ENCODE data around the gene CADM2.

The CADM2 gene

DNA sequence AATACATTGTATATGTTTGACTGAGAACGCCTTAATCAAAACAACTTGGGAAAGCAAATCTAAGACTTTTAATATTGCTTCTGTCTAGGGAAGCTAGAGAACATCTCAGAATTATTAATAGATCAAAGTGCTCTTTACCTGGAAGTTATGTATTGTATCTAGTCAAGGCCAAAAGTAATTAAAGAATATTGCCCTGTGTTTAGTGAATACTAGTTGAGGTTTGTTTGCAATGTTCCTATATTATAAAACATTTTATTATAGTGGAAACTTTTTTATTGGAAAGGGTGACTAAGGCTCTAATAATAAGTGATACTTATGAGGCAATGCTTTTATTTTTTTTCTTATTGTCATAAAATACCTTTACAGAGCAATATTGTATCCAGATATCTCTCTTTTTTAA lies 118.2 kb downstream of the CADM2 start:
- in situ Hi-C loops (cut with HindIII; ENCODE audit: low sequenced_read_pairs): no loop called here
- TF ChIP-seq, protein P1, sequence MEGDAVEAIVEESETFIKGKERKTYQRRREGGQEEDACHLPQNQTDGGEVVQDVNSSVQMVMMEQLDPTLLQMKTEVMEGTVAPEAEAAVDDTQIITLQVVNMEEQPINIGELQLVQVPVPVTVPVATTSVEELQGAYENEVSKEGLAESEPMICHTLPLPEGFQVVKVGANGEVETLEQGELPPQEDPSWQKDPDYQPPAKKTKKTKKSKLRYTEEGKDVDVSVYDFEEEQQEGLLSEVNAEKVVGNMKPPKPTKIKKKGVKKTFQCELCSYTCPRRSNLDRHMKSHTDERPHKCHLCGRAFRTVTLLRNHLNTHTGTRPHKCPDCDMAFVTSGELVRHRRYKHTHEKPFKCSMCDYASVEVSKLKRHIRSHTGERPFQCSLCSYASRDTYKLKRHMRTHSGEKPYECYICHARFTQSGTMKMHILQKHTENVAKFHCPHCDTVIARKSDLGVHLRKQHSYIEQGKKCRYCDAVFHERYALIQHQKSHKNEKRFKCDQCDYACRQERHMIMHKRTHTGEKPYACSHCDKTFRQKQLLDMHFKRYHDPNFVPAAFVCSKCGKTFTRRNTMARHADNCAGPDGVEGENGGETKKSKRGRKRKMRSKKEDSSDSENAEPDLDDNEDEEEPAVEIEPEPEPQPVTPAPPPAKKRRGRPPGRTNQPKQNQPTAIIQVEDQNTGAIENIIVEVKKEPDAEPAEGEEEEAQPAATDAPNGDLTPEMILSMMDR (IDR thresholded peaks at IDR 0.05; ENCODE audit: low read depth, low read length, missing control alignments): no peak
- no peak for DNase-seq (ENCODE audit: low read depth)
- H3K4me3 ChIP-seq (ENCODE audit: low read depth, low read length): no peak overlapping the region

DNA sequence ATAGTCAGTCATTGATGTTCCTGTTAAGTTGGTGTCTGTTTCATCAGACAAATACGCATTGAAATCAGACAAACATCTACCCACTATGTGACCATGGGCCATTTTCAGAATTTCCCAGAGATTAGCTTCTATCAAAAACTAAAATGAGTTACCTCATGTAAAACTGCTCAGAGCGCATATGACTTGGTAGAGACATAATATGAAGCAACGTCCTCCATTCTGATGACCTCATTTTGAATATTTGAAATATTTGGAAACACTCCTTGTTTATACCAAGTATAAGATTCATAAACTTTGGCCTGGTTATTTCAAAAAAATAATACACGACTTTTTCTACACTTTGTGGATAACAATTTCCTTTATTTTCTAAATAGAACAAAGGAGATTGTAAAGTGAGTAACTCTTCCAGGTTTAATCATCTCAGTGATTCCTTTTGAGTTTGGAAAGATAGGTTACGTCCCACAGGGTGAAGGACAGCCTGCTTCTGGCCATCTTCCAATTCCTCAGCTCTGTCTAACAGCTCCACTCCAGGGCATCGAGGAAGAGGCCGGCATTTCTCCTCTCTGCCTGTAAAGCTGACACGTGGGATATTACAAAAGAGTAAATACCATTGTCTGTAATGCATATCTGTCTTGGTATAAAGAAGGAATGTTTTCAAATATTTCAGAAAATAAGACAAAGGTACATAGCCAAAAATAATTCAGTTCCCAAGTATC lies 122.6 kb downstream of the CADM2 start:
- in situ Hi-C loops (cut with HindIII; ENCODE audit: low sequenced_read_pairs): no loop called here
- peak; percentile 4 for DNase-seq (ENCODE audit: low read depth)
- H3K4me3 ChIP-seq (ENCODE audit: low read depth, low read length): no peak overlapping the region
- TF ChIP-seq, protein P1 (IDR thresholded peaks at IDR 0.05; ENCODE audit: low read depth, low read length, missing control alignments): no peak

DNA sequence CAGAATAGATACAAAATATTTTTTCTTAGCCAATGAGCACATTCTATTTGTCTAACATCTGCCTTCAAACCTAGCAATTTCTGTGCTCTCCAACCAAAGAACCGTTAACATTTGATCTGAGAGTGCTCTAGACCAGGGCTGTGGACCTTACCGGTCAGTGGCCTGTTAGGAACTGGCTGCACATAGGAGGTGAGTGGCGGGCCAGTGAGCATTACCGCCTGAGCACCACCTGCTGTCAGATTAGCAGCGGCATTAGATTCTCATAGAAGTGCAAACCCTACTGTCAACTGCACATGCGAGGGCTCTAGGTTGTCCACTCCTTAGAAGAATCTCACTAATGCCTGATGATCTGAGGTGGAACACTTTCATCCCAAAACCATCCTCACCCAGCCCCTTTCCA lies 131.7 kb downstream of the CADM2 start:
- in situ Hi-C loops (cut with HindIII; ENCODE audit: low sequenced_read_pairs): no loop called here
- TF ChIP-seq, protein P1 (IDR thresholded peaks at IDR 0.05; ENCODE audit: low read depth, low read length, missing control alignments): no peak
- DNase-seq (ENCODE audit: low read depth): no peak
- H3K4me3 ChIP-seq (ENCODE audit: low read depth, low read length): no peak overlapping the region

DNA sequence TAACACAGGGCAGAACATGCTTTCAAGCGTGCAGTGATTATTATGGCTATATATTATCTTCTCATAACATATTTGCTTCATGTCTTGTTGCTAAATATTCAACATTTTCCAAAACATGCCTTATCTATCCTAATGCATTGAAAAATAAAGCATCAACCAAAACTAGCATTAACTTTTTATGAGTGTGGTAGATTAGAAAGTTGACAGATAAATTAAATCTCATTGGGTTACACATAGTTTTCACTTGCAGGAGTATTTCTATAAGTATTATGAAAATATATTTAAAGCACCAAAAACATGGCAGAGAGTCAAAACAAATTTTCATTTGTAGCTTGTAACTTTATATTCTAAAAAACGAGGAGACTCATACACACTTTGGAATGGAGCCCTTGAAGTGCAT lies 141.5 kb downstream of the CADM2 start:
- no peak overlapping the region for H3K4me3 ChIP-seq (ENCODE audit: low read depth, low read length)
- no peak for DNase-seq (ENCODE audit: low read depth)
- TF ChIP-seq, protein P1 (IDR thresholded peaks at IDR 0.05; ENCODE audit: low read depth, low read length, missing control alignments): no peak
- in situ Hi-C loops (cut with HindIII; ENCODE audit: low sequenced_read_pairs): no loop called here

DNA sequence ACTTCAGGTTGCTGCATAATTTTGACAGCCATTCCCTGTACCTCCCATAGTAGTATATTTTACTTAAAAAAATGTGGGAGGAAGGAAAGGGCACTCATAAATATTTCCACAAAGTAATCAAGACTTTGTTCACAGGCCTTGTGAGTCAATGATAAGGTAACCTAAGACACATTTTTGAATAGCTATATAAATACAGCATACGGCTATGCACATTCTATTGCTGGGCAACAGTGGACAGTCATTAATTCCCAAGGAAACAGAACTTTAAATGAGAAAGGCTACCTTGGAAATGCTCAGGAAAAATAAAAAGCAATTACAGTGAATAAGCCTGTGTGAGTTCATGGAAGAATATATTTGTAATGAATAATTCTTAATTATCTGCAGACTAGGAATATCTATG lies 144.0 kb downstream of the CADM2 start:
- TF ChIP-seq, protein P1 (IDR thresholded peaks at IDR 0.05; ENCODE audit: low read depth, low read length, missing control alignments): no peak
- no peak for DNase-seq (ENCODE audit: low read depth)
- in situ Hi-C loops (cut with HindIII; ENCODE audit: low sequenced_read_pairs): no loop called here
- no peak overlapping the region for H3K4me3 ChIP-seq (ENCODE audit: low read depth, low read length)

DNA sequence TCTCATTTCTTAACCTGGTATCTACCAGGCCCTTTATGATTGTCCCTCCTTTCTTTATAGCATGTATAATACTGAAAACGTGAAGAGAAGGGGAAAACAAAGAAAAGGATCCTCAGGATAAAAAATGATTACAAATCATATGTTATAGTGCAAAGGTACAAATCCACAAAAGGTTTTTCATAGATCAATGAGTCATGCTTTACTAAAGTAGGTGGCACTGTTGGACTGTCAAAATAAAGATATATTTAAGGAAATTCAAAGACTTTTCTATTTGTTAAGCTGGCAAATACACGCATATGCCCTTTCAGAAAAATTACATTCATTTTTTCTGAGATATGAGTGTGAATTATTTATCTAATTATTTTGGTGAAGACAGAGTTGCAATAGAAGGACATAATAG lies 151.6 kb downstream of the CADM2 start:
- H3K4me3 ChIP-seq (ENCODE audit: low read depth, low read length): no peak overlapping the region
- TF ChIP-seq, protein P1 (IDR thresholded peaks at IDR 0.05; ENCODE audit: low read depth, low read length, missing control alignments): no peak
- DNase-seq (ENCODE audit: low read depth): no peak
- in situ Hi-C loops (cut with HindIII; ENCODE audit: low sequenced_read_pairs): no loop called here
